Sigmoid colon (tissue), 7 donors: ENCODE measurements around the gene FARSB. TPM values are rescaled to one million over a fixed set of nuclear protein-coding genes. Genes with fewer than 3 reads are reported as not detected.
"Not testable (repeated sequence)": the region's sequence is repeated elsewhere in the genome, so short reads cannot be mapped to it uniquely, and the experiment has no call there.

Source experiments
- DNase-seq: peaks from one replicate; pipeline ENCODE4 v3.0.0-alpha.2; 2019
- H3K27ac ChIP-seq, 4 donors: fragments of 200-600 bp; sonication (generic); one replicate each; pipeline ENCODE4 v1.5.1; 2016 to 2019; ENCODE audit warnings: mild to moderate bottlenecking in 1 of 4
- H3K27me3 ChIP-seq, 3 donors: fragments of 200-600 bp; sonication (generic); one replicate each; pipeline ENCODE4 v1.5.1; 2019; ENCODE audit warnings: mild to moderate bottlenecking in 1 of 3
- H3K36me3 ChIP-seq, 4 donors: fragments of 200-600 bp; sonication (generic); one replicate each; pipeline ENCODE4 v1.5.1; 2016 to 2019
- H3K4me1 ChIP-seq, 4 donors: fragments of 200-600 bp; sonication (generic); one replicate each; pipeline ENCODE4 v1.5.1; 2017 to 2019
- H3K4me3 ChIP-seq, 4 donors: fragments of 200-600 bp; sonication (generic); one replicate each; pipeline ENCODE4 v1.5.1; 2017 to 2019; ENCODE audit warnings: mild to moderate bottlenecking in 2 of 4, moderate library complexity in 1 of 4
- H3K9me3 ChIP-seq, 4 donors: fragments of 200-600 bp in 3 of 4; sonication (generic) in 3 of 4; one replicate each; pipeline versions ENCODE4 v1.5.1 to v1.6.1; 2013 to 2019
- CTCF ChIP-seq, 4 experiments: fragments of 450-650 bp in 3 of 4; fragments of 200-600 bp in 1 of 4; IDR thresholded peaks; one replicate each; pipeline ENCODE4 v1.5.1; 2016 to 2019; ENCODE audit warnings: antibody characterized with exemption in 4 of 4, mild to moderate bottlenecking in 3 of 4, moderate library complexity in 2 of 4
- EP300 ChIP-seq, 4 donors: sonication (generic); formaldehyde crosslinking; IDR thresholded peaks; one replicate each; pipeline ENCODE4 v1.6.1; 2017; ENCODE audit warnings: antibody characterized with exemption in 4 of 4
- POLR2A ChIP-seq, 2 donors: fragments of 450-650 bp; IDR thresholded peaks; one replicate each; pipeline ENCODE4 v1.6.1; 2016; ENCODE audit warnings: antibody characterized with exemption in 2 of 2, mild to moderate bottlenecking in 2 of 2, moderate library complexity in 2 of 2
- POLR2AphosphoS5 ChIP-seq, 4 donors: sonication (generic); formaldehyde crosslinking; IDR thresholded peaks; one replicate each; pipeline ENCODE4 v1.6.1; 2017; ENCODE audit warnings: antibody characterized with exemption in 4 of 4
- WGBS, 2 donors: extraction: QIAGEN DNeasy Blood & Tissue Kit; methylation state at CpG; one replicate each; pipeline ENCODE4 v1.1.7; 2013; 5-methylcytosine and 5-hydroxymethylcytosine counted together
- intact Hi-C: fragments of 100-400 bp; cut with DNase I; formaldehyde crosslinking; loops from one replicate; pipeline ENCODE4 v1.15.1; 2023
- polyA plus RNA-seq, 3 donors: library from polyadenylated mRNA; stranded (reverse); fragments of 200-250 nt; gene quantifications; one replicate each; pipeline ENCODE4 v1.2.3, GENCODE V29; 2013
- total RNA-seq, 4 donors: library from RNA; depleted of rRNA; stranded (reverse); fragments of >200 nt; gene quantifications; one replicate each; pipeline ENCODE4 v1.1.0, GENCODE V29; 2016
- donor health status: healthy with polysubstance abuse.
- donor health status: Bipolar disorder and iron deficiency.
- donor health status: healthy.

The FARSB gene
- total and polyA plus RNA-seq, 7 donors: 8.3 to 23.0 (median 15.2) TPM

DNA sequence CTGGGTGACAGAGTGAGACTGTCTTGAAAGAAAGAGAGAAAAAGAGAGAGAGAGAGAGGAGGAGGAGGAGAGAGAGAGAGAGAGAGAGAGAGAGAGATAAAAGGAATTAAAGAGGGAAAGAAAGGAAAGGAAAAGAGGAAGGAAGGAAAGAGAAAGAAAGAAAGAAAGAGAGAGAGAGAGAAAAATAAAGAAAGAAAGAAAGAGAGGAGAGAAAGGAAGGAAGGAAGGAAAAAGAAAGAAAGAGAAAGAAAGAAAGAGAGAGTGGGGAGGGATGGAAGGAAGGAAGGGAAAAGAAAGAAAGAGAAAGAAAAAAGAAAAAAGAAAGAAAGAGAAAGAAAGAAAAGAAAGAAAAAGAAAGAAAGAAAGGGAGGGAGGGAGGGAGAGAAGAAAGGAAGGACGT is 45.3 kb upstream of the FARSB start:
- TF ChIP-seq POLR2A (IDR thresholded peaks at IDR 0.05) (no peak), CTCF (IDR thresholded peaks at IDR 0.05) (no peak), POLR2AphosphoS5 (IDR thresholded peaks at IDR 0.05) (no peak), EP300 (IDR thresholded peaks at IDR 0.05) (no peak)
- intact Hi-C loops: no loop called here
- DNase-seq: no peak
- no peak overlapping the region for H3K27ac ChIP-seq
- peaks cover 0 to 15% (median 14%) of the 10 kb centered on the region in 4 donors for H3K4me1 ChIP-seq
- WGBS, 2 donors: 40 to 79% methylated on average over 1 of the region's 1 CpG
- no peaks in the 10 kb centered on the region for H3K36me3 ChIP-seq
- no peaks in the 10 kb centered on the region for H3K27me3 ChIP-seq
- H3K9me3 ChIP-seq: no peaks in the 10 kb centered on the region
- no peak overlapping the region for H3K4me3 ChIP-seq

GRCh38 chr2:222698276-222698675 is 42.4 kb upstream of the FARSB start:
- intact Hi-C loops: no loop called here
- 93 to 94% methylated on average over 4 of the region's 4 CpGs for WGBS, 2 donors

GRCh38 chr2:222693837-222694236 is 37.9 kb upstream of the FARSB start:
- no peak overlapping the region for H3K27ac ChIP-seq
- peaks cover 0 to 7% (median 3%) of the 10 kb centered on the region in 4 donors for H3K4me1 ChIP-seq
- TF ChIP-seq POLR2AphosphoS5 (IDR thresholded peaks at IDR 0.05) (no peak), POLR2A (IDR thresholded peaks at IDR 0.05) (no peak), CTCF (IDR thresholded peaks at IDR 0.05) (no peak), EP300 (IDR thresholded peaks at IDR 0.05) (no peak)
- H3K9me3 ChIP-seq: no peaks in the 10 kb centered on the region
- no peak overlapping the region for H3K4me3 ChIP-seq
- intact Hi-C loops: loop anchor here (5.0 kb wide), 1 partner anchor 208 kb away; no protein-coding TSS in a partner anchor
- no peaks in the 10 kb centered on the region for H3K27me3 ChIP-seq
- no peaks in the 10 kb centered on the region for H3K36me3 ChIP-seq
- no peak for DNase-seq
- WGBS, 2 donors: 89 to 90% methylated on average over 1 of the region's 1 CpG

More at GRCh38 chr2:222698276-222698675, 42.4 kb upstream of the FARSB start:
- TF ChIP-seq POLR2AphosphoS5 (IDR thresholded peaks at IDR 0.05) (no peak), EP300 (IDR thresholded peaks at IDR 0.05) (no peak), CTCF (IDR thresholded peaks at IDR 0.05) (no peak), POLR2A (IDR thresholded peaks at IDR 0.05) (no peak)
- Histone ChIP-seq H3K27ac (no peak overlapping the region), H3K4me1 (peaks cover 0 to 5% (median 2%) of the 10 kb centered on the region in 4 donors), H3K4me3 (no peak overlapping the region), H3K27me3 (no peaks in the 10 kb centered on the region), H3K36me3 (no peaks in the 10 kb centered on the region), H3K9me3 (no peaks in the 10 kb centered on the region)
- no peak for DNase-seq

DNA sequence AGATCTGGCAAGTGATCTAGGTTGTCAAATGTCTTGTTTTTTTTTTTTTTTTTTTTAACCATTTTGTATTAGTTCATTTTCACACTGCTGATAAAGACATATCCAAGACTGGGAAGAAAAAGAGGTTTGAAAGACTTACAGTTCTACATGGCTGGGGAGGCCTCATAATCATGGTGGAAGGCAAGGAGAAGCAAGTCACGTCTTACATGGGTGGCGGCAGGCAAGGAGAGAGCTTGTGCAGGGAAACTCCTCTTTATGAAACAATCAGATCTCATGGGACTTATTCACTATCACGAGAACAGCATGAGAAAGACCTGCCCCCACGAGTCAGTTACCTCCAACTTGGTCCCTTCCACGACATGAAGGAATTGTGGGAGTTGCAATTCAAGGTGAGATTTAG is 37.5 kb upstream of the FARSB start:
- H3K4me1 ChIP-seq, H3K9me3 ChIP-seq, H3K36me3 ChIP-seq, H3K27ac ChIP-seq, H3K4me3 ChIP-seq, DNase-seq, H3K27me3 ChIP-seq: not testable (repeated sequence)
- 90 to 94% methylated on average over 5 of the region's 5 CpGs for WGBS, 2 donors
- intact Hi-C loops: loop anchor here (5.0 kb wide), 1 partner anchor 209 kb away; no protein-coding TSS in a partner anchor

GRCh38 chr2:222690564-222691200 is 34.8 kb upstream of the FARSB start:
- Histone ChIP-seq H3K4me3 (no peak overlapping the region), H3K27me3 (no peaks in the 10 kb centered on the region), H3K4me1 (peaks cover 0 to 7% (median 3%) of the 10 kb centered on the region in 4 donors), H3K36me3 (no peaks in the 10 kb centered on the region), H3K9me3 (no peaks in the 10 kb centered on the region), H3K27ac (no peak overlapping the region)
- intact Hi-C loops: loop anchor here (5.0 kb wide), 1 partner anchor 212 kb away; no protein-coding TSS in a partner anchor
- DNase-seq: peak; percentile 80
- TF ChIP-seq CTCF (IDR thresholded peaks at IDR 0.05) (peak; percentile 77 to 96 (median 89)), POLR2A (IDR thresholded peaks at IDR 0.05) (no peak)
- 21 to 30% methylated on average over 10 of the region's 10 CpGs for WGBS, 2 donors
